Measurements from ENCODE around the gene UGT1A8.

UGT1A8 gene

GRCh38 chr2:233598952-233599351, 18.5 kb upstream of the UGT1A8 start:
- H3K4me3 ChIP-seq (ENCODE audit: low read length): no peak overlapping the region
- H3K4me2 ChIP-seq (ENCODE audit: low read length): no peak overlapping the region
- H3K27me3 ChIP-seq (ENCODE audit: low read depth, low read length): no peaks in the 10 kb centered on the region
- TF ChIP-seq CTCF (IDR thresholded peaks at IDR 0.05; ENCODE audit: low read depth, low read length) (no peak), EZH2phosphoT487 (IDR thresholded peaks at IDR 0.05; ENCODE audit: low read depth) (no peak)
- no peaks in the 10 kb centered on the region for H3K79me2 ChIP-seq (ENCODE audit: low read length)
- H3K27ac ChIP-seq (ENCODE audit: low read length): no peak overlapping the region
- no peaks in the 10 kb centered on the region for H3K4me1 ChIP-seq (ENCODE audit: low read length)
- H2AFZ ChIP-seq (ENCODE audit: low read depth, low read length): no peak overlapping the region
- H3K9me3 ChIP-seq (ENCODE audit: insufficient read depth, low read length): no peaks in the 10 kb centered on the region
- H4K20me1 ChIP-seq (ENCODE audit: insufficient read depth, low read length): no peaks in the 10 kb centered on the region
- H3K9ac ChIP-seq (ENCODE audit: low read length): no peak overlapping the region
- no peaks in the 10 kb centered on the region for H3K36me3 ChIP-seq (replicated peaks; ENCODE audit: low read depth, low read length)

- no peaks in the 10 kb centered on the region for H3K36me3 ChIP-seq (replicated peaks; ENCODE audit: low read depth, low read length)
- no peaks in the 10 kb centered on the region for H3K27me3 ChIP-seq (ENCODE audit: low read depth, low read length)
- H2AFZ ChIP-seq (ENCODE audit: low read depth, low read length): no peak overlapping the region
- no peaks in the 10 kb centered on the region for H3K9me3 ChIP-seq (ENCODE audit: insufficient read depth, low read length)
- TF ChIP-seq EZH2phosphoT487 (IDR thresholded peaks at IDR 0.05; ENCODE audit: low read depth) (no peak), CTCF (IDR thresholded peaks at IDR 0.05; ENCODE audit: low read depth, low read length) (no peak)
- H4K20me1 ChIP-seq (ENCODE audit: insufficient read depth, low read length): no peaks in the 10 kb centered on the region
- H3K4me3 ChIP-seq (ENCODE audit: low read length): no peak overlapping the region
- H3K4me1 ChIP-seq (ENCODE audit: low read length): no peaks in the 10 kb centered on the region
- H3K27ac ChIP-seq (ENCODE audit: low read length): no peak overlapping the region
- no peaks in the 10 kb centered on the region for H3K79me2 ChIP-seq (ENCODE audit: low read length)
- H3K4me2 ChIP-seq (ENCODE audit: low read length): no peak overlapping the region
- H3K9ac ChIP-seq (ENCODE audit: low read length): no peak overlapping the region
Measured at GRCh38 chr2:233600386-233600785, 17.0 kb upstream of the UGT1A8 start.

- Histone ChIP-seq H3K4me1 (ENCODE audit: low read length) (no peaks in the 10 kb centered on the region), H3K9ac (ENCODE audit: low read length) (no peak overlapping the region), H3K4me3 (ENCODE audit: low read length) (no peak overlapping the region), H3K27me3 (ENCODE audit: low read depth, low read length) (no peaks in the 10 kb centered on the region), H3K9me3 (ENCODE audit: insufficient read depth, low read length) (no peaks in the 10 kb centered on the region), H3K27ac (ENCODE audit: low read length) (no peak overlapping the region), H2AFZ (ENCODE audit: low read depth, low read length) (no peak overlapping the region), H3K36me3 (replicated peaks; ENCODE audit: low read depth, low read length) (no peaks in the 10 kb centered on the region), H4K20me1 (ENCODE audit: insufficient read depth, low read length) (no peaks in the 10 kb centered on the region), H3K79me2 (ENCODE audit: low read length) (no peaks in the 10 kb centered on the region), H3K4me2 (ENCODE audit: low read length) (no peak overlapping the region)
- TF ChIP-seq CTCF (IDR thresholded peaks at IDR 0.05; ENCODE audit: low read depth, low read length): no peak
- TF ChIP-seq EZH2phosphoT487 (IDR thresholded peaks at IDR 0.05; ENCODE audit: low read depth): no peak
Measured at GRCh38 chr2:233602076-233602475, 15.4 kb upstream of the UGT1A8 start.

GRCh38 chr2:233603520-233603919, 13.9 kb upstream of the UGT1A8 start:
- no peak overlapping the region for H3K9ac ChIP-seq (ENCODE audit: low read length)
- no peaks in the 10 kb centered on the region for H3K27me3 ChIP-seq (ENCODE audit: low read depth, low read length)
- no peak overlapping the region for H3K27ac ChIP-seq (ENCODE audit: low read length)
- H3K9me3 ChIP-seq (ENCODE audit: insufficient read depth, low read length): no peaks in the 10 kb centered on the region
- H3K36me3 ChIP-seq (replicated peaks; ENCODE audit: low read depth, low read length): no peaks in the 10 kb centered on the region
- no peaks in the 10 kb centered on the region for H3K79me2 ChIP-seq (ENCODE audit: low read length)
- TF ChIP-seq EZH2phosphoT487 (IDR thresholded peaks at IDR 0.05; ENCODE audit: low read depth): no peak
- no peak for TF ChIP-seq CTCF (IDR thresholded peaks at IDR 0.05; ENCODE audit: low read depth, low read length)
- H3K4me2 ChIP-seq (ENCODE audit: low read length): no peak overlapping the region
- H4K20me1 ChIP-seq (ENCODE audit: insufficient read depth, low read length): no peaks in the 10 kb centered on the region
- H3K4me3 ChIP-seq (ENCODE audit: low read length): no peak overlapping the region
- H2AFZ ChIP-seq (ENCODE audit: low read depth, low read length): no peak overlapping the region
- H3K4me1 ChIP-seq (ENCODE audit: low read length): no peaks in the 10 kb centered on the region

Data from OCI-LY3 (cell line).